Naive thymus-derived CD4-positive, alpha-beta T cell (primary cell): ENCODE measurements around the gene DNAH8. TPM values are rescaled to one million over a fixed set of nuclear protein-coding genes. Genes with fewer than 3 reads are reported as not detected.

ENCODE experiments used
- ATAC-seq: fragments of 150-1000 bp; cut with Tn5 transposase; 2 replicates; pipeline ENCODE4 v1.10.0; 2021; ENCODE audit warnings: mild to moderate bottlenecking, moderate library complexity
- CTCF ChIA-PET: fragments of 350-600 bp; sonication (Branson Sonifier 250); formaldehyde crosslinking; loops from one replicate; lab custom pipeline; 2021; ENCODE audit warnings: antibody characterized with exemption; lab: Charles Lee
- POLR2A ChIA-PET: fragments of 350-600 bp; sonication (Branson Sonifier 250); formaldehyde crosslinking; loops from one replicate; lab custom pipeline; 2021; ENCODE audit warnings: antibody characterized with exemption, inconsistent platforms; lab: Charles Lee
- DNase-seq, 9 donors: peaks; one replicate each; pipeline versions ENCODE4 v3.0.0 to v3.0.0-alpha.2; 2020 to 2022; ENCODE audit warnings: mixed read lengths in 1 of 9
- H3K27ac ChIP-seq: one replicate; pipeline ENCODE4 v1.7.0; 2013; ENCODE audit warnings: mild to moderate bottlenecking, low read depth, low read length, moderate library complexity
- H3K27me3 ChIP-seq, 2 donors: one replicate each; pipeline ENCODE4 v1.7.0; 2013; ENCODE audit warnings: low read length in 2 of 2, mild to moderate bottlenecking in 2 of 2, moderate library complexity in 2 of 2; ENCODE audit not compliant: control insufficient read depth in 2 of 2, insufficient read depth in 2 of 2
- H3K36me3 ChIP-seq, 3 experiments: 1 replicate in 2 of 3; 2 replicates in 1 of 3; pipeline ENCODE4 v1.7.0; 2013; ENCODE audit warnings: low read length in 3 of 3, mild to moderate bottlenecking in 3 of 3, moderate library complexity in 1 of 3; ENCODE audit not compliant: insufficient read depth in 3 of 3, control insufficient read depth in 2 of 3
- H3K4me1 ChIP-seq, 2 donors: one replicate each; pipeline ENCODE4 v1.7.0; 2013; ENCODE audit warnings: low read length in 2 of 2, mild to moderate bottlenecking in 2 of 2, moderate library complexity in 1 of 2; ENCODE audit not compliant: control insufficient read depth in 2 of 2, insufficient read depth in 2 of 2
- H3K4me3 ChIP-seq: 2 replicates; pipeline ENCODE4 v1.7.0; 2013; ENCODE audit warnings: mild to moderate bottlenecking, low read length
- H3K9me3 ChIP-seq, 3 experiments: 1 replicate in 2 of 3; 2 replicates in 1 of 3; pipeline ENCODE4 v1.7.0; 2013; ENCODE audit warnings: low read length in 3 of 3; ENCODE audit not compliant: control insufficient read depth in 2 of 3
- H3K27ac Mint-ChIP-seq, 9 donors: one replicate each; pipeline ENCODE4 v1.8.0; 2020 to 2022; ENCODE audit warnings: mixed read lengths in 9 of 9, mild to moderate bottlenecking in 8 of 9, moderate library complexity in 5 of 9, inconsistent platforms in 2 of 9
- H3K27me3 Mint-ChIP-seq, 5 donors: one replicate each; pipeline ENCODE4 v1.8.0; 2021 to 2022; ENCODE audit warnings: mixed read lengths in 5 of 5, mild to moderate bottlenecking in 1 of 5
- H3K36me3 Mint-ChIP-seq, 5 donors: one replicate each; pipeline ENCODE4 v1.8.0; 2020 to 2022; ENCODE audit warnings: mixed read lengths in 5 of 5, mild to moderate bottlenecking in 3 of 5, inconsistent platforms in 1 of 5
- H3K4me1 Mint-ChIP-seq, 7 donors: one replicate each; pipeline ENCODE4 v1.8.0; 2020 to 2022; ENCODE audit warnings: mixed read lengths in 7 of 7, mild to moderate bottlenecking in 3 of 7, inconsistent platforms in 1 of 7
- H3K4me3 Mint-ChIP-seq, 10 donors: one replicate each; pipeline ENCODE4 v1.8.0; 2020 to 2022; ENCODE audit warnings: mild to moderate bottlenecking in 10 of 10, mixed read lengths in 10 of 10, moderate library complexity in 6 of 10, inconsistent platforms in 2 of 10
- H3K9me3 Mint-ChIP-seq, 11 donors: one replicate each; pipeline ENCODE4 v1.8.0; 2020 to 2022; ENCODE audit warnings: mixed read lengths in 11 of 11, mild to moderate bottlenecking in 4 of 11, inconsistent platforms in 1 of 11, moderate library complexity in 1 of 11
- intact Hi-C, 2 donors: fragments of 100-400 bp; cut with micrococcal nuclease; formaldehyde crosslinking; loops; one replicate each; pipeline ENCODE4 v1.15.1; 2023
- polyA plus RNA-seq, 2 donors: library from polyadenylated mRNA; unstranded; fragments of 300-500 nt; fragmentation: Illumina TruSeq; gene quantifications; one replicate each; pipeline ENCODE4 v1.2.3, GENCODE V29; 2021
- total RNA-seq, 6 experiments: library from RNA in 5 of 6; stranded (reverse) in 5 of 6; gene quantifications; 1 replicate in 5 of 6; 2 replicates in 1 of 6; pipeline ENCODE4 v1.2.3 and lab custom pipeline; 2021 to 2026

The DNAH8 gene
- total and polyA plus RNA-seq, 7 experiments from 2014 or later, result 0.02 to 0.15 (median 0.05) TPM; not detected in 2

- no peak overlapping the region for H3K4me3 Mint-ChIP-seq
- Histone ChIP-seq H3K27me3 (no peaks in the 10 kb centered on the region), H3K4me1 (peaks cover 0 to 5% of the 10 kb centered on the region in 2 donors), H3K4me3 (no peak overlapping the region), H3K9me3 (no peaks in the 10 kb centered on the region), H3K36me3 (no peaks in the 10 kb centered on the region), H3K27ac (no peak overlapping the region)
- ATAC-seq (no peak), DNase-seq (no peak)
- H3K36me3 Mint-ChIP-seq, result no peaks in the 10 kb centered on the region
- ChIA-PET CTCF (no interaction called here), POLR2A (no interaction called here)
- H3K4me1 Mint-ChIP-seq, result peaks cover 7 to 15% (median 9%) of the 10 kb centered on the region in 7 donors
- no peaks in the 10 kb centered on the region for H3K9me3 Mint-ChIP-seq
- intact Hi-C loops, result no loop called here
- H3K27me3 Mint-ChIP-seq, result peaks cover 4 to 24% (median 20%) of the 10 kb centered on the region in 5 donors
- no peak overlapping the region for H3K27ac Mint-ChIP-seq
Observed at GRCh38 chr6:39056191-39056590, 341.1 kb downstream of the DNAH8 start.

DNA sequence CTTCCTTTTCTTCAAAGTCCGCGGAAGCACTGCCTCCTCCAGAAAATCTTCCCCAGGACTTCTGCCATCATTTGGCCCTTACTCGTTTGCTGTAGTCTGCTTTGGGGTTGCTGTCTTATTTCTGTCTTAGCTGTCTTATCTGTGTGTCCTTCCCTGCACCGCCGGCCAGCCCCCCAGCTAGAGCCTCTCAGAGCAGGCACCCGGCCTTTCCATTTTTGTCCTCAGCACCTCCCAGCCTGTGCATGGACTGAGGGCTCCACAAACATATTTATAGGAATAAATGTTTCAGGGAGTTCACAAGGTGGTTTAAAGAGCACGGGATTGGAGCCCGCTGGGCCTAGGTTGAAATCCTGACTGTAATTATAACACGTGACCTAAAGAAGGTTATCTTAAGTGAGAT lies 341.6 kb downstream of the DNAH8 start:
- peaks cover 0 to 2% of the 10 kb centered on the region in 2 donors for H3K4me1 ChIP-seq
- H3K27ac Mint-ChIP-seq, result no peak overlapping the region
- DNase-seq, result no peak
- no peaks in the 10 kb centered on the region for H3K36me3 Mint-ChIP-seq
- no peak for ATAC-seq
- intact Hi-C loops, result no loop called here
- no peak overlapping the region for H3K4me3 Mint-ChIP-seq
- no peaks in the 10 kb centered on the region for H3K9me3 Mint-ChIP-seq
- peaks cover 4 to 24% (median 20%) of the 10 kb centered on the region in 5 donors for H3K27me3 Mint-ChIP-seq
- H3K4me1 Mint-ChIP-seq, result peaks cover 4 to 12% (median 5%) of the 10 kb centered on the region in 7 donors
- H3K27ac ChIP-seq, result no peak overlapping the region
- H3K9me3 ChIP-seq, result no peaks in the 10 kb centered on the region
- POLR2A ChIA-PET, result no interaction called here
- H3K36me3 ChIP-seq, result no peaks in the 10 kb centered on the region
- no peaks in the 10 kb centered on the region for H3K27me3 ChIP-seq
- H3K4me3 ChIP-seq, result no peak overlapping the region
- CTCF ChIA-PET, result no interaction called here

GRCh38 chr6:39057251-39058155 lies 342.4 kb downstream of the DNAH8 start:
- Histone ChIP-seq H3K4me1 (no peaks in the 10 kb centered on the region), H3K9me3 (no peaks in the 10 kb centered on the region), H3K27ac (no peak overlapping the region), H3K27me3 (no peaks in the 10 kb centered on the region), H3K4me3 (no peak overlapping the region), H3K36me3 (no peaks in the 10 kb centered on the region)
- Mint-ChIP-seq H3K27me3 (peaks cover 0 to 24% (median 18%) of the 10 kb centered on the region in 5 donors), H3K9me3 (no peaks in the 10 kb centered on the region), H3K27ac (peak overlapping the region in 1 of 9 donors; percentile 45), H3K4me1 (peaks cover 0 to 6% (median 0%) of the 10 kb centered on the region in 7 donors), H3K4me3 (no peak overlapping the region), H3K36me3 (no peaks in the 10 kb centered on the region)
- ChIA-PET POLR2A (no interaction called here), CTCF (no interaction called here)
- DNase-seq, result no peak
- intact Hi-C loops, result no loop called here
- no peak for ATAC-seq

DNA sequence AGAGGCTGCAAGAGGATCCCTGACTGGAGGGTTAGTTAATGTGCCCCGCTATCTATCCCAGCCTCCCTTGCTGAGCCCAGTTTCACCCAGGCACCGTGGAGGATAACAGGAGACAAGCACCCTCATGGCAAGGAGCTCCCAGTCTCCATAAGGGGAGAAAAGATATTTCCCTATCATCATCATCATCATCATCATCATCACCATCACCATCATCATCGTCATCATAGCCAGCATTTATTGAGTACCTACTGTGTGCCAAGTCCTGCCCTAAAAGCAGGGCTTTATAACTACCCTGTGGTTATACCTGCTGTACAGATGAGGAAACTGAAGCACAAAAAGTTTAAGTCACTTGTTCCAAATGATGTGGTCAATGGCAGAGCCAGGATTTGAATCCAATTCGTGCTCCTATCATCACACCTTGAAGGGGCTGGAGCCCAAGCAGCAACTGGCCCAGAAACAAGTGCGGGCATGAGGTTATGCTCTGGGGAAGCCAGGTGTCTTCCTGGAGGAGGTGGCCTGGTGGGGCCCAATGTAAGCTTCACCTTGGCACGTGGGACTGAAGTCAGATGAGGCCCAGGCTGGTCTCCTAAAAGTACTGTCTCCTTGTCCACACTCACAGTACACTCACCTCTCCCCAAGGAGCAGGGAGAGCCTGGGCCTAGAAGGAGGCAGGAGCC lies 343.5 kb downstream of the DNAH8 start:
- no peaks in the 10 kb centered on the region for H3K9me3 ChIP-seq
- ChIA-PET CTCF (no interaction called here), POLR2A (no interaction called here)
- Mint-ChIP-seq H3K4me3 (no peak overlapping the region), H3K4me1 (no peaks in the 10 kb centered on the region), H3K27ac (peak overlapping the region in 1 of 9 donors; percentile 45), H3K9me3 (no peaks in the 10 kb centered on the region), H3K27me3 (peaks cover 0 to 27% (median 13%) of the 10 kb centered on the region in 5 donors), H3K36me3 (no peaks in the 10 kb centered on the region)
- H3K27ac ChIP-seq, result no peak overlapping the region
- DNase-seq (no peak), ATAC-seq (no peak)
- no peaks in the 10 kb centered on the region for H3K36me3 ChIP-seq
- intact Hi-C loops, result no loop called here
- H3K4me3 ChIP-seq, result no peak overlapping the region
- no peaks in the 10 kb centered on the region for H3K4me1 ChIP-seq
- H3K27me3 ChIP-seq, result no peaks in the 10 kb centered on the region

DNA sequence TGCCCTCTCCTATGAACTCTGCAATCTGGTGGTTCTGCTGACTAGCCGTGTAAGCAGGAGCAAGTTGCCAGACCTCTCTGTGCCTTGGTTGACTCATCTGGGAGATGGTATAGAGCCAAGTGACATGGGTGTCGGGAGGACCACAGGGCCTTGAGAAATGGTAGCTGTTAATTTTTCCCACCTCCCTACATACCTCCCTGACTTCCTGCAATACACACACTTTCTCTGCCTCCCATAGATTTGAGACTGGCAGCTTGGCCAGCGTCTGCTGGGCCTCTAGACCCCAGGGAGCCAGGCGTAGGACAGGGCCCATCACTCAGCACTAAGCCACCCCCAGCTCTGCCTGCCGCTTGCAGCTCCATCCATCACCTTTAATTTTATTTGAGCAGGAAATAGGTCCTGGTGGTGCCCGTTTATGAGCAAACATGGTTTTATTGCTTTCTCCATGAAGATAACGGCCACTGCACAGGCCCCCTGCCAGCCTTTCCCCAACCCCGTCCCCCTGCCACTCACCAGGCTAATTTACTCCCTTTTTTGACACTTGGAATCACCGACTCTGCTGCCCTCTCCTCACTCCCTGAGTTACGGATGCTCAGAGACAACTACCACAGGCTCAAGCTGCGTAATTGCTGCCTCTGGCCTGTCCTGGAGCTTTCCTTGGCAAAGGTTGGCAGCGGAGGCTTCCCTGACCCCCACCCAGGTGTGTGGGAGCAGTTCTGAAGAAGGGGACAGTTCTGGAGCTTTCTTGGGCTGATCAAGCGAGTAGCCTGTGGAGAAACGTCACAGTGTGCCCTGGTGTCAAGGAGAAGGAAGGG lies 344.6 kb downstream of the DNAH8 start:
- no peaks in the 10 kb centered on the region for H3K36me3 Mint-ChIP-seq
- Histone ChIP-seq H3K27me3 (no peaks in the 10 kb centered on the region), H3K36me3 (no peaks in the 10 kb centered on the region), H3K9me3 (no peaks in the 10 kb centered on the region), H3K4me3 (no peak overlapping the region), H3K27ac (no peak overlapping the region), H3K4me1 (no peaks in the 10 kb centered on the region)
- H3K27me3 Mint-ChIP-seq, result peaks cover 0 to 24% (median 7%) of the 10 kb centered on the region in 5 donors
- intact Hi-C loops, result no loop called here
- no peaks in the 10 kb centered on the region for H3K9me3 Mint-ChIP-seq
- no peak overlapping the region for H3K27ac Mint-ChIP-seq
- ChIA-PET POLR2A (no interaction called here), CTCF (no interaction called here)
- no peak overlapping the region for H3K4me3 Mint-ChIP-seq
- ATAC-seq, result no peak
- no peaks in the 10 kb centered on the region for H3K4me1 Mint-ChIP-seq
- no peak for DNase-seq

DNA sequence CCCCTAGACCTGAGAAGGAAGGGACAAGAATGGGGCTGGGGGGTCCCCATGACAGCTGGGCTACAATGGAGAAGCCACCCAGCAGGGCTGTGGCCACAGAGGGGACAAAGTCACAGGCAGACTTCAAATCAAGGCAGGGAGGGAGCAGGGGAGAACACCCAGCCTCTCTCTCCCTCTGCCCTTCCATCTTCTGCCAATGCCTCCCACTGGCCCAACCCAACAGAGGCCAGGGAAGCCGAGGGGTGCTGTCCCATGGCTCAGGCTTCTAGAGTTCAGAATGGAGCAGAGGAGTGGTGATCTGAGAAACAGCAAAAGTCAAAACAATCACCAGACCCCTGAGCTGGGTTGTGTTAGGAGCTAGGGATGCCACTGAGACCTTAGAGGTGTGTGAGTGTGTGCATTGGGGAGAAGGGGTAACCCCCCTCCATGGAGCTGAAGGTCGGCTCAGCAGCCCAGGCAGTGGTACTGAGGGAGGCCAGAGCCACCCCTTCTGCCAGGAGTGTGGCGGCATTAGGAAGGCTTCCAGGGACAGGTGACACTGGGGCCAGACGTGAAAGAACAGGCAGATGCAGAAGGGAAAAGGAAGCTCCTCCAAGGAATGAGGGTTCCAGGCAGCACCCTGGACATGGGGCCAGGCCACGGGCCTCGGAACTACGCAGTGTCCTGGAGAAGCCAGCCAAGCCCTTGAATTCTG lies 345.5 kb downstream of the DNAH8 start:
- intact Hi-C loops, result no loop called here
- ATAC-seq, result no peak
- H3K27me3 ChIP-seq, result no peaks in the 10 kb centered on the region
- H3K9me3 ChIP-seq, result no peaks in the 10 kb centered on the region
- H3K4me3 Mint-ChIP-seq, result no peak overlapping the region
- peaks cover 0 to 24% (median 7%) of the 10 kb centered on the region in 5 donors for H3K27me3 Mint-ChIP-seq
- ChIA-PET CTCF (no interaction called here), POLR2A (no interaction called here)
- no peaks in the 10 kb centered on the region for H3K36me3 Mint-ChIP-seq
- H3K27ac ChIP-seq, result no peak overlapping the region
- no peak for DNase-seq
- no peaks in the 10 kb centered on the region for H3K4me1 ChIP-seq
- H3K4me3 ChIP-seq, result no peak overlapping the region
- peaks cover 0 to 3% (median 0%) of the 10 kb centered on the region in 7 donors for H3K4me1 Mint-ChIP-seq
- H3K36me3 ChIP-seq, result no peaks in the 10 kb centered on the region
- no peaks in the 10 kb centered on the region for H3K9me3 Mint-ChIP-seq
- no peak overlapping the region for H3K27ac Mint-ChIP-seq
